Upper lobe of left lung (tissue), 4 donors: ENCODE results near the gene MYCBPAP.

Experiments used
- CTCF ChIP-seq, 6 experiments: fragments of 450-650 bp in 4 of 6; fragments of 200-600 bp in 2 of 6; sonication (generic) in 2 of 6; IDR thresholded peaks; one replicate each; pipeline ENCODE4 v1.5.1; 2016 to 2019; ENCODE audit warnings: antibody characterized with exemption in 6 of 6
- POLR2A ChIP-seq, 4 donors: fragments of 450-650 bp; IDR thresholded peaks; one replicate each; pipeline ENCODE4 v1.5.1; 2016 to 2017; ENCODE audit warnings: antibody characterized with exemption in 4 of 4, mild to moderate bottlenecking in 2 of 4
- POLR2AphosphoS5 ChIP-seq, 2 donors: sonication (generic); formaldehyde crosslinking; IDR thresholded peaks; one replicate each; pipeline ENCODE4 v1.5.1; 2017; ENCODE audit warnings: antibody characterized with exemption in 2 of 2

DNA sequence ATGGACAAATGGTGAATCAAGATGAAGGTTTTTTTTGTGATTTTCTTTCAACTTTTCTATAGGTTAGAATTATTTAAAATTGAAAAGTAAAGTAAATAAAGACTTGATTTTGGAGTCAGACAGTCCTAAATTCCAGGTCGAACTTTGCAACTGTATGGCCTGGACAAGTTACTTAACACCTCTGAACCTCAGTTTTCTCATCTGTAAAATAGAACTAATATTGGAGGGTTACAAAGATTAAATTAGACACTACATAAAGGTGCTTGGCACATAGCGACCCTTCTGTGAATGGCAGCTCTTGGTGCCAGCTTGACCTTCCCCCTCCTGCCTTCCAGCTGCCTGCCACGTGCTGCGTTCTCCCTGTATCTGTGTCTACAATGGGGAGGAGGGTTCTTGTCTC, 26.6 kb upstream of the MYCBPAP start:
- no peak for TF ChIP-seq POLR2AphosphoS5 (IDR thresholded peaks at IDR 0.05)
- TF ChIP-seq CTCF (IDR thresholded peaks at IDR 0.05), result no peak
- no peak for TF ChIP-seq POLR2A (IDR thresholded peaks at IDR 0.05)
